Measurements from ENCODE around the gene TOM1.
"Not testable (repeated sequence)": the region's sequence is repeated elsewhere in the genome, so short reads cannot be mapped to it uniquely, and the experiment has no call there.

TOM1 gene

DNA sequence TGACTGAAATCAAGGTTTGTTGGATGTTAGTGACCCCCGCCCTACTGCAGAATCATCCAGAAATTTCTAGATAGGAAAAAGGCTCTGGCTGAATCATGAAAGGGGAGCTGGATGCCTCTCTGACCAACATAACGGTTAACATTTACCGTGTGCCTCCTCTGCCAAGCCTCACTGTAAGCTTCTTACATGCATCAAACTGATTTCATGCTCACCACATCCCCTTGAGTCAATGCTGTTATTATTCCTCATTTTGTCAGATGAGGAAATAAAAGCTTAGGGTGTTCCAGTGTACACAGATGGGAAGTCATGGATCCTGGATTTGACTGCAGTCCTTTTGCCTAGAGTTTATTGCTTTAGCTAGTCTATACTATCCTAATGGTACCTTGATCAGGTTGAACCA lies 75.3 kb downstream of the TOM1 start:
- DNase-seq (ENCODE audit: low read depth) = no peak

DNA sequence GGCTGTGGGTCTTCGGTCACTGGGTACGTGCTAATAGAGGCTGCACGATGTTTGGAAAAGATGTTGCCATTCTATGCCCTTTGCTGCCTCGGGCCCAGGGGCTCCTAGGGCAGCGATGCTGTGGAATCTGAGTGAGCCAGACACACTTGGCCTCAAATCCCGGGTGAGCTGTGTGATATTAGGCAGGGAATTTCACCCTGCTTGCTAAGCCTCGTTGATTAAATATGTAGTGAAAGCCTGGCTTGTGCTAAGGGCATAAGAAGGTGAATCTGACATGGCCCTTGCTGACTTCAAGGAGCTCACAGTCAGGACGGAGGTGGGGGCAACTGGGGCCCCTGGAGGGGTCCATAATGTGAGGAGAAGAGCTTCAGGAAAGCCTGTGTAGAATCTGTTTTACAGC lies 75.8 kb downstream of the TOM1 start:
- no peak for DNase-seq (ENCODE audit: low read depth)

DNA sequence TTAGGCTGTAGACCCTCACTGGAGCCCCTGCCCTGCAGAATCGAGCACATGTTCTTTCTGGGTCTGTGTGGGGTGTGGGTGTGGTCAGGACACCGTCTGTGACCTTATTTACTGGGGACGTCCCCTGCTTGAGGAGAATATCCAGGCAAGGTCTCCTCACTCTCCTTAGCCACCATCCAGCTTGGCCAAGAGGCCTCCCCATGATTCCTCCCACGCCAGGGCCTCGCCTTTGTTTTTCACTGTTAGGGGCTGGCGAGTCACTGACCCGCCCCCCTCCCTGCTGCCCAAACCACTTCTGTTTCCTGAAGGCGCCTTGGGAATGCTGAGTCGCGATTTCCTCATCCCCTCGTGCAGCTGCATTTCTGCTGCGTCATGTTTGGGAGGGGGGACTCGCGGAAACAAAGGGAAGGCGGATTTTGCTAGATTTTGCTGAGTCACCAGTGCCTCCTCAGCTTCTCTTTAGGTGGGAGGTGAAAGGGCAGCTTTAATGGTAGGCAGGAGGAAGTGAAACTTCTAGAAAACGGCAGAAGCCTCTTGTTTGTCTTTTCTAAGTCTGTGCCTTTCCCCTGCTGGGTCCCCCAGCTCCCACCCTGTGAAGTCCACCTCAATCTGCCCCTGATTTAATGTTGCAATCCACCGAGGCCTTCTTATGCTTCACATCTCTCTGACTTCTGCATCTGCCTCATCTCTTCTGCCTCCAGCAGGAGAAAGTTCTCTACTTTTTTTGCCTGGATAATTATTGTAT lies 77.2 kb downstream of the TOM1 start:
- DNase-seq (ENCODE audit: low read depth) = no peak

DNA sequence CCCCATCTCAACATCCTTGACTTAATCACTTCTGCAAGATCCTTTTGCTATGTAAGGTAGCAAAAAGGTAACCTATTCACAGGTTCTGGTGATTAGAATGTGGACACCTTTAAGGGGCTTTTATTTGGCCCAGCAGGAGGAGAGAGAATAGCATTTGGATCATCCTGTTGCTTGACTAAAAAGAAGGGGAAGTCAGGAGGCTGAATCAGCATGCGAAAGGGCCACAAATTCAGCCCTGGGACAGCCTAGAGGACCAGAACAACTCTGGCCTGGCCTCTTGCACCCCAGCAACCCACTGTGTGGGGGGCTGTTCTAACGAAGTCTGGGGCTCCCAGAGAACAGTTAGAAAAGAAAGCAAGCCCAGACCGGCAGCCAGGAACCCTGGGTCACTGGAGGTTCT lies 78.0 kb downstream of the TOM1 start:
- DNase-seq (ENCODE audit: low read depth) = no peak

DNA sequence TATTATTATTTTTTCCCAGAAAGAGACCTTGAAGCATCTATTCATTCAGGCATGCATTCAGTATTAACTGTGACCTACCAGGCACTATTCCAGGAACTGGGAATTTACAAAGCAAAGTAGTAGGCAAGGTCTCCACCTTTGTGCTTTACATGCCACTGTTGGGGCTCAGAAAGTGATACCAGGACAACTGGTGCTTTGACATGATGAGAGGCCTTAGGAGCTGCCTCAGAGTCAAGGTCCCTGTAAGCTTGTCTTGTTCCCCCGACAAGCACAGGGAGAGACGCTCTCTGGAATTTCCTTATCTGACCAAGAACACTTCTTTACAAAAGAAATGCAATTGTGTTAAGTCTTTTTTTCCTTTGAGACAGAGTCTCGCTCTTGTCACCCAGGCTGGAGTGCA lies 78.9 kb downstream of the TOM1 start:
- no peak for DNase-seq (ENCODE audit: low read depth)

DNA sequence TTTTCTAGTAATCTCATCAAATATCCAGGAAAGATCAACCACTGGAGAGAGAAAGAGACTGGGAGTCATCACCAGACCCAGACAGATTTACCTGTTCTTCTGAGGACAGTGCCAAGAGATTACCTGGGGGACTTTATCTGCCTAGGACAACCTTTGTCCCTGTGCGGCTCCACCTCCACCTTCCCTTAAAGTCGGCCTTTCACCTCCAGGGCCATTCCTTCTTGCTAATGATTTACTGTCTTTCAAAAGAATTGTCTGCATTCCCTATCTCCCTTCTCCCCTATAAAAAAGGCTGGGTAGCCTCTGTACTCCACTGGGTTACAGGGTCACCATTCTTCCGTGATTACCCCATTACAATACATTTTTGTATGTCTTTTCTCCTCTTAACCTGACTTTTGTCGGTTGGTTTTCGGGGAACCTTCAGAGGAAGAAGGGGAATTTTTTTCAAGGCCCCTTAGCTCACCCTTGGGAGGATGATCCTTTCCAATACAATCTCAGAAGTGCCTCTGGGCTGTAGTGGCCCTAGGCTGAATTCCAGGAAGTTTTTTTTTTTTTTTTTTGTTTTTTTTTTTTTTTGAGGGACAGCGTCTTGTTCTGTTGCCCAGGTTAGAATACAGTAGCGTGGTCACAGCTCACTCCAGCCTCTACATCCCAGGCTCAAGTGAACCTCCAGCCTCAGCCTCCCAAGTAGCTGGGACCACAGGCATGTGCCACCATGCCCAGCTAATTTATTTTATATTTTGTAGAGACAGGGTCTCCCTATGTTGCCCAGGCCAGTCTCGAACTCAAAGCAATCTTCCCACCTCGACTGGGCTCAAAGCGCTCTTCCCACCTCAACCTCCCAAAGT lies 79.7 kb downstream of the TOM1 start:
- no peak for DNase-seq (ENCODE audit: low read depth)

DNA sequence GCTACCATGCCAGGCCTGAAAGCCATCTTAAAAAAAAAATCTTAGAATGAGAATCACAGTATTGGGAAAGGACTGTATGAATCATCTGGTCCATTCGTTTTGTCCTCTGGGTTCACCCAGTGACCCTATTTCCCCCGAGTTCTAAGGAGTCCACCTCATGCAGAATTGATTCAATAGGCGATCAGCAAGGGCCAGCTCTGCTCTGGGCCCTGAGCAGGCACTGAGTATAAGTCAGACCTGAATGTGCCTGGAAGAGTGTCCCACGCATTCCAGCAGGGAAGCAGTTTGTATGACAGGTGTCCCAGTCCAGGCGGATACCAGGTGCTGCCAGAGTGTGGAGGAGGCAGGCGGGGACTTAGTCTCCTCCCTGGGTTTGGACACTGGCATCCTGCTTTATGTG lies 80.3 kb downstream of the TOM1 start:
- DNase-seq (ENCODE audit: low read depth) = no peak

DNA sequence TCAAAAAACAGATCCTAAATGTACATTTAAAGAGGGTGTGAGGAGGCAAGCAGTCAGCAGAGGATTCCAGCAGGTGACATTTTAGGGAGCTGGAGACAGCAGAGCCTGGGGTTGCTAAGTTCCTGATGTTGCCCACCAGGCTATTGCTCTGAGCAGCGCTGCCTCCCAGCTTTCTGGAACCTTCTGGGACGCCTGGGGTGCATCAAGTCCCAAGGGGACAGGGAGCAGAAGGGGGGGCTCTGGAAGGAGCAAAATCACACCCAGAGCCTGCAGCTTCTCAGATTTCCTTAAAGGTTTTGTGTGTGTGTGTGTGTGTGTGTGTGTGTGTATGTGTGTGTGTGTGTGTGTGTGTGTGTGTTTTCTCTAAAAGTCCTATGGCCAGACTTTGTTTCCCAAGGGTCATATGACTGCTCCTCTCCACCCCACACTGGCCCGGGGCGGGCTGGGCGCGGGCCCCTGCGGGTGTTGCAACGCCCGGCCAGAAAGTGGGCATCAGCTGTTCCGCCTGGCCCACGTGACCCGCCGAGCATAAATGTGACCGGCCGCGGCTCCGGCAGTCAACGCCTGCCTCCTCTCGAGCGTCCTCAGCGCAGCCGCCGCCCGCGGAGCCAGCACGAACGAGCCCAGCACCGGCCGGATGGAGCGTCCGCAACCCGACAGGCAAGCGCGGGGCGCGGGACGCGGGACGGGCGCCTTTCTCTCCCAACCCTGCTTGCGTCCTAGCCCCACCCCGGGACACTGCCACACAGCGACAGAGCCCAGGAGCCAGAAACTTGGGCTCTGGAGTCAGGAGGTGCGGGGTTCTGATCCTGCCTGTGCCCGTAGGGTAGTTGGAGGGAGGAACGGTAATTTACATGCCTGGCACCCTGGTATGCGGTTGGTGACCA lies 81.1 kb downstream of the TOM1 start, which contains the start of gene HMOX1:
Gene HMOX1 (plus strand): TSS at position 560 of the 887 bp plus-strand sequence. CDS start 78 bp downstream, at position 638.
- DNase-seq (ENCODE audit: low read depth) = no peak

DNA sequence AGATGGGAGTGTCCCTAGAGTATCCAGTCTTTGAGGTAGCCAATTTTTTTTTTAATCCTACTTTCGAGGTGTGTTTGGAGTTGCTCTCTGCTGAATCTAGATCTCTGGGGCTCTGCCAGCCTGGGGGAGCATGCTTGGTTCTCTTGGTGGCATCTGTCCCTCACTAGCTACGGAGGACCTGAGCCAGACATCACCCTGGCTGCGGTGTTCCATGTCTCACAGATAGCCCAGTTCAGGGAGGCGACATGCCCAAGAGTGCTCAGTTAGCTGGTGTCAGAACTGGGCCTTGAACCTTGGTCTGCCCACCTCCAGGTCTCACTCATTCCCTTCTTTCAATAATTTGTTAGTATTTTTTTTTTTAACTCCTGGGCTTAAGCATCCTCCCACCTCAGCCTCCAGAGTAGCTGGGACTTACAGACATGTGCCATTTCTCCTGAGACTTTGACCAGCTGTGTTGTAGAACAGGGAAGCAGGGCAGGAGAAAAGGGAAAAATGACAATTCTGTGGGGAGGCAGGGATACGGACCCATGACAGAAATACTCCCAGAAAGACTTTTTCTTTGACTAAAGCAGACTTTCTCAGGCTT lies 81.8 kb downstream of the TOM1 start:
- DNase-seq (ENCODE audit: low read depth) = no peak

DNA sequence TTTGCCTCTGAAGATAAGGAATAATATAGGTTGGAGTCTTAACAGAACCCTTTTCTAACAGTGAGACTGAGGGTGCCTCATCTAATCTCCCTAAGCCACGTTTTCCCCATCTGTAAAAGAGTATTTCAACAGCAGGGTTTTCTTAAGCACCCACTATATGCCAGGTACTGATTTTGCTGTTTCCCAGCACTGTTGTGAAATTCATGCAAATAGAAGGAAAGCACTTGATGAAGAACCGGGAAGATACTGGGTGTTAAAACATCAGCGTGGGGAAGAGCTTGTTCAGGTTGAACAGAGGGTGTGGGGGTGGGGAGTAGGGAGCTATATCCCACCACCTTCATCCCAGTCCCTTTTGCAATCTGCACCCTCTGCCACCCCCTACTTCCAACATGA lies 84.0 kb downstream of the TOM1 start:
- DNase-seq (ENCODE audit: low read depth) = no peak

DNA sequence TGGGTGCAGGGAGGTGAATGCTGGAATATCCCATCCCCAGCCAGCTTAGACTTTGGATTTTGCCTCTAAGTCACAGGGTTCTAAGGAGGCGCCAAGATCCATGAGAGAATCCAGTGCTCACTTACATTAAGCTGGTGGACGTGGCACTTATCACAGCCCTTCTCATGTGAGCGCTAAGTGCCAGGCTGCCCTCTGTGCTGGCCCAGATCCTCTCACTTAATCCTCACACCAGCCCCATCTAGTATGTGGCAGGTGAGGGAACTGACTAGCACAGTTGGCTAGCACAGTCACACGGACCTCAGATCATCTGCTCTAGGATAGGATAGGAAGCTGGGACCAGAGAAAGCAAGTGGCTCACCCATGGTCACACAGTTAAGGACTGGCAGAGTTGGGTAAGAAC lies 84.8 kb downstream of the TOM1 start:
- DNase-seq (ENCODE audit: low read depth) = no peak

DNA sequence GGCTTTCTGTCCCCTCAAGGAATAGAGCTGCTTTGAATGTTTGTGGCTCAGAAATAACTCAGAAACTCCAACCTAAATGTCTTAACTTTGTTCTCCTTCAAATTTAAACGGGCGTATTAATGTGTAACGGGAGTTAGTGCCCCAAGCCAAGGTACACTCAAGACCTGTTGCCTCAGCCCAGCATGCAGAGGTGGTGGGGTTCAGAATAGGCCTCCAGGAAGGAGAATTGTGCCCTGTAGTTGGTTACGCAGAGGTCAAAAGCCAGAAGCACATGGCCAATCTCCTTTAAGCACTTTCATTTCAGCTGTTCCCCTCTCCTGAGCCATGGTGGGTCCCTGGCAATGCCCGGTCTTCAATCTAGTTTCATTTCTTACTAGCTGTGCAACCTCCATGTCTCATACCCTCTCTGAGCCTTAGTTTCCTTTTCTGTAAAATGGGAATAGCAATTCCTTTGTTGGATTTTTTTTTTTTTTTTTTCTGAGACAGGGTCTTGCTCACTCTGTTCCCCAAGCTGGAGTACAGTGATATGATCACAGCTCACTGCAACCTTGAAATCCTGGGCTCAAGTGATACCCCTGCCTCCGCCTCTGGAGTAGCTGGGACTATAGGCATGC lies 85.4 kb downstream of the TOM1 start:
- DNase-seq (ENCODE audit: low read depth) = no peak

DNA sequence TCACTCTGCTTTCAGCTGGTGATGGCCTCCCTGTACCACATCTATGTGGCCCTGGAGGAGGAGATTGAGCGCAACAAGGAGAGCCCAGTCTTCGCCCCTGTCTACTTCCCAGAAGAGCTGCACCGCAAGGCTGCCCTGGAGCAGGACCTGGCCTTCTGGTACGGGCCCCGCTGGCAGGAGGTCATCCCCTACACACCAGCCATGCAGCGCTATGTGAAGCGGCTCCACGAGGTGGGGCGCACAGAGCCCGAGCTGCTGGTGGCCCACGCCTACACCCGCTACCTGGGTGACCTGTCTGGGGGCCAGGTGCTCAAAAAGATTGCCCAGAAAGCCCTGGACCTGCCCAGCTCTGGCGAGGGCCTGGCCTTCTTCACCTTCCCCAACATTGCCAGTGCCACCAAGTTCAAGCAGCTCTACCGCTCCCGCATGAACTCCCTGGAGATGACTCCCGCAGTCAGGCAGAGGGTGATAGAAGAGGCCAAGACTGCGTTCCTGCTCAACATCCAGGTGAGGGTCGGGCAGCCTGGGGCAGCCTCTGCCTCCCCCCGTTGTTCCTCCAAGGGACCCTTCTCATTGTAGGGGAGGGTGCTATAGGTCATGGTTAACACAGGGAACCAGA lies 87.1 kb downstream of the TOM1 start:
- DNase-seq (ENCODE audit: low read depth) = no peak

DNA sequence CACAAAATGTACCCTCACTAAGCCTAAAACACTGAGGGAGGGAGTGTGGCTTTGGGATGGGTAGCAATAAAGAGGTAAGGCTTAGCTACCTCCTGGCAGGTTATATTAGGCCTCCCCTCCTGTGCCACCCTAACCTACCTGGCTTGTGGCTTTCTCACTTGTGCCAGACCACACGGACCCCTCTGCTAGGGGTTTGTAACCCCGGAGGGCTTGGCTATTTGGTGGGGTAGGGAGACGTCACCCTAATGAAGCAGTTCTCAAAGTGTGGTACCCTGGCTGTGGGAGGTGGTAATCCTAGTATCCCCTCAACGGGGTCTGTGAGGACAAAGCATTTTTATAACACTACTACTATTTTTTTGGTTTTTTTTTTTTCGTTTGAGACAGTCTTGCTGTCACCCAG lies 91.2 kb downstream of the TOM1 start:
- DNase-seq (ENCODE audit: low read depth) = no peak

DNA sequence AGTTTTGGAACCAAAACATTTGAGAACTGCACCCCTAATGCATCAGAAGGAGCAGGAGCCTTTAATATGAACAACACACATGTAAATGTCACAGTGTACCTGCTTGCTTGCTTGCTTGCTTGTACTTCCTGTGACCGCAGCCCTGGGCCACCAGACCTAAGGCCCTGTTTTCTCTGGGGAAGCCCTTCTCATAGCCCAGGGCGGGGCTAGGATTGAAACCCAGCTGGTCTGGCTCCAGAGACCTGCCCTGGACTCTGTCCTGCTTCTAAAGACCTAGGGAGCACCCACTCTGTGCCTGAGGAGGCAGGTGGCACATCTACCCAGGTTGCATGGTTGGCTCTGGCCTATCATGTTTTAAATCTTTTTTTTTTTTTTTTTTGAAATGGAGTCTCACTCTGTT lies 92.7 kb downstream of the TOM1 start:
- no peak for DNase-seq (ENCODE audit: low read depth)

DNA sequence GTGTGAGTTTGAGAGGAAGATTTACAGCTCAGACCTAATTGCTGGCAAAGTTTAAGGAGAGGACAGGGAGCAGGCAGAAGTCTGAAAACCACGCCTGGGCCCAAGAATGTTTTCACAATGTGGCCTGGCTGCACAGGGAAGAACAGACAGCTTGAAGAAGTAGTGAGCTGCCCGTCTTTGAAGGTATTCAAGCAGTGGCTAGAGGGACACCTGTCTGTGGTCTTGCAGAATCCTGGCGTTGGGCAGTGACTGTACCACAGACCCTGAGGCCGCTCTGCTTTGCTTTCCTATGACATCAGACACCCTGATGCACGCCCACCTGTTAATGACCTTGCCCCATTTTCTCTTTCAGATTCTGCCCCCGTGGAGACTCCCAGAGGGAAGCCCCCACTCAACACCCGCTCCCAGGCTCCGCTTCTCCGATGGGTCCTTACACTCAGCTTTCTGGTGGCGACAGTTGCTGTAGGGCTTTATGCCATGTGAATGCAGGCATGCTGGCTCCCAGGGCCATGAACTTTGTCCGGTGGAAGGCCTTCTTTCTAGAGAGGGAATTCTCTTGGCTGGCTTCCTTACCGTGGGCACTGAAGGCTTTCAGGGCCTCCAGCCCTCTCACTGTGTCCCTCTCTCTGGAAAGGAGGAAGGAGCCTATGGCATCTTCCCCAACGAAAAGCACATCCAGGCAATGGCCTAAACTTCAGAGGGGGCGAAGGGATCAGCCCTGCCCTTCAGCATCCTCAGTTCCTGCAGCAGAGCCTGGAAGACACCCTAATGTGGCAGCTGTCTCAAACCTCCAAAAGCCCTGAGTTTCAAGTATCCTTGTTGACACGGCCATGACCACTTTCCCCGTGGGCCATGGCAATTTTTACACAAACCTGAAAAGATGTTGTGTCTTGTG lies 93.7 kb downstream of the TOM1 start:
- no peak for DNase-seq (ENCODE audit: low read depth)

DNA sequence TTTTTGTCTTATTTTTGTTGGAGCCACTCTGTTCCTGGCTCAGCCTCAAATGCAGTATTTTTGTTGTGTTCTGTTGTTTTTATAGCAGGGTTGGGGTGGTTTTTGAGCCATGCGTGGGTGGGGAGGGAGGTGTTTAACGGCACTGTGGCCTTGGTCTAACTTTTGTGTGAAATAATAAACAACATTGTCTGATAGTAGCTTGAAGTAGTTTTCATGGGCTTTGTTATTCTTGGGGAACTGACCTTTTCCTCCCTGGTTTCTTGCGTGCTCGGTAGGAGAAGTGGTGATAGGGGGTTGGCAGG lies 94.3 kb downstream of the TOM1 start:
- no peak for DNase-seq (ENCODE audit: low read depth)

DNA sequence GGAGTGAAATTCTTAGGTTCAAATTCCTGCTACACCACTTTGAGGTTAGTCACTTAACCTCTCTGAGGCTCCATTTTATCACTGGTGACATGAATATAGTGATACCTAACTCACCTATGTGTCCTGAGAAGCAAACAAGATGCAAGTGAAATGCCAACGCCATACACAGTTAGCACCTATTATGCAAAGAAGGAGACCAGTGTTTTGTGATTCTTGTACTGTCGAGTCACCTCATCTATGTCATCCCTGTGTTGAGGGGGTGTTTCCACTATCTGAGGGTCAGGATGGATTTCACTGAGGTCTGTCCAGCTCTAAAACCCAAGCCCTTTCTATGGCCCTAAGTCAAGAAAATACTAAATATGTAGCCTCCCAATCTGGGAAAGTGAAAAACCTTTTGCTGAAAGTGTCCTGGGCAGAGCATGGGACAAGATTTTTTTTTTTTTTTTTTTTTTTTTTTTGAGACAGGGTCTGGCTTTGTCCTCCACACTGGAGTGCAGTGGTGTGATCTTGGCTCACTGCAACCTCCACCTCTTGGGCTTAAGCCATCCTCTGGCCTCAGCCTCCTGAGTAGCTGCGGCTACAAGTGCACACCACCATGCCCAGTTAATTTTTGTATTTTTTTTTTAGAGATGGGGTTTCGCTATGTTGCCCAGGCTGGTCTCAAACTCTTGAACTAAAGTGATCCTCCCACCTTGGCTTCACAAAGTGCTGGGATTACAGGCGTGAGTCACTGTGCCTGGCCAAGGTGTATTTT lies 95.3 kb downstream of the TOM1 start:
- DNase-seq (ENCODE audit: low read depth) = no peak

DNA sequence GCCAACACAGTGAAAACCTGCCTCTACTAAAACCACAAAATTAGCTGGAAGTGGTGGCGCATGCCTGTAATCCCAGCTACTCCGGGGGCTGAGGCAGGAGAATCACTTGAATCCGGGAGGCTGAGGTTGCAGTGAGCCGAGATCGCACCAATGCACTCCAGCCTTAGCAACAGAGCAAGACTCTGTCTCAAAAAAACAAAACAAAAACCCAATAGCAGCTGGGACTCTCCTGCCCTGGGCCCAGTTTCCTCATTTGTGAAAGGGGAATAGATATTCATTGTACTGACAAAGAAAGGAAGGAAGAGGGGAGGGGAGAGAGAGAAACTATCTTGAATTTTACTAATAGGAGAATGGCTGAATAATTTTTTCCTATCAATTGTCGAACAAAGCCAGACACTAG lies 96.9 kb downstream of the TOM1 start:
- DNase-seq (ENCODE audit: low read depth) = not testable (repeated sequence)

Measured in stimulated activated CD8-positive, alpha-beta memory T cell treated with anti-CD3 and anti-CD28 coated beads, Interleukin-15, amount 100 ng/mL, for 1 hour (primary cell).